Measurements from ENCODE around the gene TGM2.

TGM2 gene

DNA sequence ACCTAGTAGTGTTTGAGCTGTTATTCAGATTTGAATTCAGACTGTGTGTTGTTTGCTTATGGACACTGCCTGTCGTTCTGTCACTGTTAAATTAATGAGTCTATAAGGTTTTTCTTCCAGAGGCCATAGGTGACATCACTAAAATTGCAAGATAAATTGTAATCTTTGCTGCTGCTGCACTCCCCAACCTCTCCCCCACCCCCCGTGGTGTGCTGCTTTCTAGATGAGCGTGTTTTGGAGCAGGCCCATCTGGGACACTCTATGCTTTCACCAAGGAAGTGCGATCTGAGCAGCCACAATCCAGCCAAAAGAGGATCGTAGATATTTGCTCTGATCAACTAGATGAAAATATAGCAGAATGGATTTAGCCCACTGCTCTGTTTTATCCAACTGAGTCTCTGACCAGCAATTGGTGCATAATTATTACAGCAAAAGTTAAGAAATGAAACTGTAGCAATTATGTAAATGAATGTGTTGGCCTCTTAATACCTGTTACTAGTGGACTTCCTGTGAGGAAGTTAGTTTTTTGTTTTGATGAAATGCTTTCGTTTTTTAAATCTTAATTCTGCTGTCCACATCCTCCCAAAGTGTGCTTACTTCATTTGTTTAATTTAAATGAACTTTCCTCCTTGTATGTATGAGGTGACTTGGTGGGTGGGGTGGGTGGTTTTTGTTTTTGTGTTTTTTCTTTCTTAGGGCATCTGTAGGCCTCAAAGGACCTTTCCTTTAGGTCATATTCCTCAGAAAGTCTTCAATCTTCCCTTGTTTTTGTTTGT is 73.4 kb downstream of the TGM2 start:
- no peak for DNase-seq
- in situ Hi-C loops (cut with HindIII; ENCODE audit: low pct_ligation_motif_present, low pct_unique_long_range_greater_than_20kb, low sequenced_read_pairs) = no loop called here

DNA sequence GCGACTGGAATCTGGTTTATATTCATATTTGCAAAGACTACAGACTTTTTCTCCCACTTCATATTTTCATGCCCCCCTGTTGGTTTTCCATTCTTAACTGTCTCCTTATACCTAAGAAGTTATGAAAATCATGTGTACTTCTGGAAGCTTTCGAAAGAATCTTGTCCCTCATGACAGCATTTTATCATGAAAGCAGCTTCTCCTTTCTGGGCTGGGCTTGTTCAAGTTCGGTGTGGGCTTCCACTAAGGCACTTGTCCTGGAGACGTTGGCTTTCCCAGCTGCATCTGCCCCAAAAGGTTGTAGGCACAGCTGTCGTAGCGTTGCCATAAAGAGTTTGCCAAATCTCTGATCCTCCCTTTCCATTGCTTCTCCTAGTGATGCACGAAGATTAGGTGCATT is 75.0 kb downstream of the TGM2 start:
- no peak for DNase-seq

DNA sequence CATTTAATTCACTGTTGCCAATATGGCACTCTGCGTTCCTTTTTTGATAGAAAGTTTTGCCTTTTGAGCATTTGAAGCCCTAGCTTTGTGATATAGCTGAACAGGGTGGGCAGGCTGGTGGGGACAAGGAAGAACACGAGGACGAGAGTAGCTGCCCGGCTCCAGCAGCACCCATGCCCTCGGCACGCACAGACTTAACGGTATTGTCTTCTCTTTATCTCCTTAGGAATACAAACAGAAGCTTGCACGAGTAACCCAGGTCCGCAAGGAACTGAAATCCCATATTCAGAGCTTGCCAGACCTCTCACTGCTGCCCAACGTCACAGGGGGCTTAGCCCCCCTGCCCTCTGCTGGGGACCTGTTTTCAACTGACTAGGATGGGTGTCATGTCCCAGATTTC is 75.6 kb downstream of the TGM2 start:
- in situ Hi-C loops (cut with HindIII; ENCODE audit: low pct_ligation_motif_present, low pct_unique_long_range_greater_than_20kb, low sequenced_read_pairs) = no loop called here
- no peak for DNase-seq

More for the DNA sequence above, 75.0 kb downstream of the TGM2 start:
- in situ Hi-C loops (cut with HindIII; ENCODE audit: low pct_ligation_motif_present, low pct_unique_long_range_greater_than_20kb, low sequenced_read_pairs) = no loop called here

DNA sequence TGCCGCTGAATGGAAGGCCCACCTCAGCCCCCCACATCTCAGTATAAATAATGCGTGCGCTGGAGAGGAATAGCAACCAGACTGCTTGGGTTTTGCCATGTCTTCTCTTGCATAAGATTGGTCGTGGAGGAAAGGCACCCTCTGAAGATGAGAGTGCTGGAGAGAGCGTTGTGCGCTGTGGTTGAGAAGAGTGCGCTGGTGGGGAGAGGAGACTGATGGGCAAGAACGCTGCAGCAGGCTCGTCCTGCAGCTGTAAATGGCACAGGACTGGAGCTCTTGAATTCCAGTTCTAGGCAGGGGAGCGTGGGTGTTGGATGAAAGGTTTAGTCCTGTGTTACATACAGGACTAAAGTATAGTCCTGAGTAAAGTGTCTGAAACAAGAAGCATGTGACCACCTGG is 80.0 kb downstream of the TGM2 start:
- in situ Hi-C loops (cut with HindIII; ENCODE audit: low pct_ligation_motif_present, low pct_unique_long_range_greater_than_20kb, low sequenced_read_pairs) = no loop called here
- DNase-seq = no peak

DNA sequence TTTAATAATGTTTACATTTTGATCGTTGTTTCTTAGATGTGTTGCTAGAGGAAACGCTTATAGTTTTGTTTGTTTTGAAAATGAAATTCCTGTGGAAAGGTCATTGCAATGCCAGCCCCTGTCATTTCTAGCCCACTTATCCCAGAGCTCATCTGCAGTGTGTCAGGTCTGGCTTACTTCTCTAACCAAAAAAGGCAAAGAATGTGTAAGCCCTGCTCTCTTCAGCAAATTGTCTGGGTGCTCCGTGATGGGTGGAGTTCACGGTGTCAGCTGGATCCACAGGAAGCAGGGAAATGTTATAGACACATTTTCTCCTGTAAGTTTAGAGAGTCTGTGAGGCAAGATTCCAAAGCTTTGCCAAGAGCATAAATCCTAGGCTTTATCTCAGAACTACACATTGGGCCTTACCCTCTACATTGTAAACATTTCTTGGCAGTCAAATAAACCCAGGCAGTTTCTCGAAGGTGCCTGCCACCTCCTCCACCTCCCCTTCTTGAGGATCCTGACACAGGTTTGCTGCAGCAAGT is 80.6 kb downstream of the TGM2 start:
- DNase-seq = no peak
- in situ Hi-C loops (cut with HindIII; ENCODE audit: low pct_ligation_motif_present, low pct_unique_long_range_greater_than_20kb, low sequenced_read_pairs) = no loop called here

DNA sequence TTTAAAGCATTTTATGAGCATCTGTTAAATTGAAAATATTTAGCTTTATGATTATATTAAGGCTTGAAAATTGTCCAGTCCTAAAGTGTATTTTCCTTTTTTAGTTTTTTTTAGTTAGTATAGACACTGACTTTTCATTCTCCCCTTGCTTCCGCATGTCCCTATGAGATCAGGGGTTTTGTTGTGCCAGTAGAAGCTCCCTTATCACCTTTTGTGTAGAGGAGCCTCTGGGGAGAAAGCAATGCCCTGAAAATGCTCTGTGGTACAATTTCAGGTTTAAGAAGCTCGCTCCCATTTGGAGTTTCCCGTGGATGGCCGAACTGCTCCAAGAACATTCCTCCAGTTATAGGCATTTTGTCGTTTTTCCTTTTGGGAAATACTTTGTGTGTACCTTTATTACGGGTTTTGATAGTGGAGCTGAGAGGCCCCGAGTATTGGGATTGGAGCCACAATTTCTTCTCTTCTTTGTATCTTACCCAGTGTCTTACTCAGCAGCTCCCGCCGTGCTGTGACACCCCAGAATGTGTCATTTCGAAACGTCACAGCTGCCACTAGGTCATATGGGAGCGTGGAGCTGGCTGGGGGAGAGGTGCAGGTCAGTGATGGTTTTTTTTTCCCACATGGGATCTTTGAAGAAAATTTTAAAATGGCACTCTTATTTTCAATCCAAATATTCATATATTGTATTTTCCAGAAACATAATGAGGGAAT is 81.6 kb downstream of the TGM2 start:
- in situ Hi-C loops (cut with HindIII; ENCODE audit: low pct_ligation_motif_present, low pct_unique_long_range_greater_than_20kb, low sequenced_read_pairs) = no loop called here
- no peak for DNase-seq

DNA sequence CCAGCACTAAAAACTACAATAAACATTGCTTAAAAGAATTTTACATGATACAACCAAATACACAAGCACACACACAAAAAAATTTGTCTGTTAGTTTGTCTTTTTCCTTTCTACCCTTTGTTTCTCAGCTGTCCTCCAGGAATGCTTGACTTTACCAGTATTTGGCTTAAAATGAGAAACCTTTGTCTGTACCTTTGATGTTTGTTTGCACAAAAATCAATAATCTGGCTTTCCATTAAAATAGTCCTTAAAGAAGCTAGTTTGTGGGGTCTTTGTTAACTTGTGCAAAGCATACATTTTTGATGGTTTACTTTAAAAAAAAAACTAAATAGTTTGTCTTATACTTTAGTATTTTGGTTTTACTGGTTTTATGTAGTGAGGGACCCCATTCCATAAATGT is 82.2 kb downstream of the TGM2 start:
- no peak for DNase-seq
- in situ Hi-C loops (cut with HindIII; ENCODE audit: low pct_ligation_motif_present, low pct_unique_long_range_greater_than_20kb, low sequenced_read_pairs) = no loop called here

DNA sequence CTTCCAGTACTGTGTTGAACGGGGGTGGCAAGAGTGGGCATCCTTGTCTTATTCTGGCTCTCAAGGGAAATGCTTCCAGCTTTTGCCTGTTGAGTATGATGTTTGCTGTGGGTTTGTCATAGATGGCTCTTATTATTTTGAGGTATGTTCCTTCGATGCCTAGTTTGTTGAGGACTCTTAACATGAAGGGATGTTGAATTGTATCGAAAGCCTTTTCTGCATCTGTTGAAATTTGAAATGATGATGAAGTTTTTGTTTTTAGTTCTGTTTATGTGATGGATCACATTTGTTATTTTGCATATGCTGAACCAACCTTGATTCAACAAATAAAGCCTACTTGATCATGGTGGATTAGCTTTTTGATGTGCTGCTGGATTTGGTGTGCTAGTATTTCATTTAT is 83.5 kb downstream of the TGM2 start:
- DNase-seq = no peak
- in situ Hi-C loops (cut with HindIII; ENCODE audit: low pct_ligation_motif_present, low pct_unique_long_range_greater_than_20kb, low sequenced_read_pairs) = no loop called here

DNA sequence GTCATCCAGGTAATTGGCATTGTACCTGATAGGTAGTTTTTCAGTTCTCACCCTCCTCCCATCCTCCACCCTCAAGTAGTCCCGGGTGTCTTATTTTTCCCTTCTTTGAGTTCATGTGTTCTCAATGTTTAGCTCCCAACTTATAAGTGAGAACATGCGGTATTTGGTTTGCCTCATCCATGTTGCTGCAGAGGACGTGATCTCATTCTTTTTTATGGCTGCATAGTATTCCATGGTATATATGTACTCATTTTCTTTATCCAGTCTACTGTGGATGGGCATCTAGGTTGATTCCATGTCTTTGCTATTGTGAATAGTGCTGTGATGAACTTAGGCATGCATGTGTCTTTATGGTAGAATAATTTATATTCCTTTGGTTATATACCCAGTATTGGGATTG is 85.7 kb downstream of the TGM2 start:
- in situ Hi-C loops (cut with HindIII; ENCODE audit: low pct_ligation_motif_present, low pct_unique_long_range_greater_than_20kb, low sequenced_read_pairs) = no loop called here

DNA sequence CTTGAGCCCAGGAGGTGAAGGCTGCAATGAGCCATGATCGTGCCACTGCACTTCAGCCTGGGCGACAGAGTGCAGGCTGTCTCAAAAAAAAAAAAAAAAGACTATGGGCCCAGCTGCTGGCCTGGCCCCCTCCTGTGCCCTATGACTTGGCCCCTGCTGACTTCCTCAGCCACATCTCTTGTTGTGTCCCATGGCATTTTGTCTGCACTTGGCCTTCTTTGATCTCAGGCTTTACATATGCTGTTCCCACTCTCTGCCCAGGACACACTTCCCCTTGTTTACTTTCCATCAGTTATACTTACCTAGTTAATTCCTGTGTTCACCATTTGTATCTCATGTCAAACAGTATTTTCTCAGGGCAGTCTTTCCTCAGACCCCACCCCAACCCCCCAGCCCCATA is 87.0 kb downstream of the TGM2 start:
- in situ Hi-C loops (cut with HindIII; ENCODE audit: low pct_ligation_motif_present, low pct_unique_long_range_greater_than_20kb, low sequenced_read_pairs) = no loop called here
- no peak for DNase-seq

More for the DNA sequence above, 85.7 kb downstream of the TGM2 start:
- DNase-seq = no peak
